ENCODE results near the gene LCAT.
"Not testable (repeated sequence)": the region's sequence is repeated elsewhere in the genome, so short reads cannot be mapped to it uniquely, and the experiment has no call there.

LCAT gene

GRCh38 chr16:67946966-67947558 lies 3.1 kb upstream of the LCAT start:
- no peak for DNase-seq

DNA sequence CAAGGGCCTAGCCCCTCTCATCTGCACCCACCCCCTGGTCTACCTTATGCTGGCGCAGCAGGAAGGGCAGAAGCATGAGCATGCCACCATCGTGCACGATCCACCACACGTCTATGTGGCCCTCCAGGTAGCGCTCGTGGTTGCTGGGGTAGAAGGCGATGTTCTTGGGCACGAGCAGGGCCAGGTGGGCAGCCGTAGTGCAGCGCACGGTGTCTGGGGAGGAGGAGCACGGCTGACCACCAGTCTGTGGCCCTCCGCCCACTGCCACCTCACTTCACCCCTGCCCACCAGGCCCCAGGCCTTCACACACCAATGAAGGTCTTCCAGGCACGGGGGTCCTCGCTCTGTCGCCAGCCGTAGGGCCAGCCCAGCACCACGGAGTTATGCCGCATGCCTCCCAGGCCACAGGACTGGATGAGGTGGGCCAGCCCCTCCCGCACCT lies 2.2 kb upstream of the LCAT start:
- no peak for DNase-seq

GRCh38 chr16:67945392-67945933 lies 1.5 kb upstream of the LCAT start:
- DNase-seq, result no peak

- no peak for DNase-seq
Observed at GRCh38 chr16:67944690-67945391, 921 bp upstream of the LCAT start.

- DNase-seq, result no peak
Observed at GRCh38 chr16:67943256-67943618, 683 bp downstream of the LCAT start.

DNA sequence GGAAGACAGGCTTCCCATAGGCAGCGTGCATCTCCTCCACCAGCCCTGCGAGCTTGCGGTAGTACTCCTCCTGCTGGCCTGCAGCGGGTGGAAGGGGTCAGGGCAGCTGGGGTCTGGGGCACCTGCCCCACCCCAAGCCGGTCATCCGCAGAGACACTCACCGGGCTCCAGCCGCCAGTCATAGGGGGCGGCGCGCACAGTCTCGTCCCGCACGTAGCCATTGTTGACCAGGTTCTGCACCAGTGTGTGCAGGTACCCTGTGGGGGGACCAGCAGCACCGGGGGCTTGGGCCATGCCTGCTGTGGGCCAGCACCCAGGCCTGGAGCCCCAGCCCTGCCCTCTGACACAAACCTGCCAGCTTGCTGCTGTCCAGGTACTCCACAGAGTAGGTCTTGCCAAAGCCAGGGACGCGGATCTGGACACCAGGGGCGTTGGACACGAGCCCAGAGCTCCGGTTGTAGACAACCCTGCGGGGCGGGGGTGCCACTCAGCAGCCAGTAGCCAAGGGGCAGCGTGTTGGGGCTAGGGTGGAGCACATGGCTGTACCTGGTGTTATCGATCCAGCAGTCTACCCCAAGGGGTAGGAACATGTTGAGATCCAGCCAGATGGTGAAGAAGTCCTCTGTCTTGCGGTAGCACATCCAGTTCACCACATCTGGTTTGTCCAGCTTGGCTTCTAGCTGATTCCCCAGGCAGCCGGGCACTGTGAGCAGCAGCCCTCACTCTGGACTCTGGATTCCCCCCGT lies 1.2 kb downstream of the LCAT start:
- DNase-seq, result no peak

GRCh38 chr16:67942200-67942509 lies 1.8 kb downstream of the LCAT start:
- peak; percentile 20 to 45 for DNase-seq

DNA sequence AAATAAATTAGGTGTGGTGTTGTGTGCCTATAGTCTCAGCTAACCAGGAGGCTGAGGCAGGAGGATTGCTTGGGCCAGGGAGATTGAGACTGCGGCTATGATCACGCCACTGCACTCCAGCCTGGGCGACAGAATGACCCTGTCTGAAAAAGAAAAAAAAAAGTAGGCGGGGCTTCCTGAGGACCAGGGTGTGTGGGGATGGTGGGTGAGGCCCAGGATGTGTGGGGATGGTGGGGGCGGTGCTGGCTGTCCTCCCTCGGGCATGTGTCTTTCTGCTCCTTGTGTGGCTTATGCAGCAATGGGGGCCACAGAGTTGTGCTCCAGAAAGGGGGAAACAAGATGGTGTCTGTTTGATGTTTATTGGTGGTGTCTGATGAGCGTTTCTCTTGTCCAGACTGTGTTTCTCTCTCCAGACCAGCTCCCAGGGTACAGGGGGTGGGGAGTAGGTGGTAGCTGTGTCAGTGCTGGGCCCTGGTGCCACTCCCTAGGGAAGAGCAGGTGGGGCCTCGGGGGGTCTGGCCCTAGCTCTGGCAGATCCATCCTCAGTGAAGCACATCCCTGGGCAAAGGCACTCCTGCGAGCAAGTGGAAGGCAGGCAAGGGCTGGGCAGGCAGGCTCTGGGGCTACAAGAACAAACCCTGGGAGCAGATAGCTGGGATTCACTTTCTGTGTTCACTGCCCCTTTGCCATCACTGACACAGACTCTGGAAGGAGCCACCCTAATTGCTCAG lies 2.3 kb downstream of the LCAT start:
- DNase-seq, result no peak

DNA sequence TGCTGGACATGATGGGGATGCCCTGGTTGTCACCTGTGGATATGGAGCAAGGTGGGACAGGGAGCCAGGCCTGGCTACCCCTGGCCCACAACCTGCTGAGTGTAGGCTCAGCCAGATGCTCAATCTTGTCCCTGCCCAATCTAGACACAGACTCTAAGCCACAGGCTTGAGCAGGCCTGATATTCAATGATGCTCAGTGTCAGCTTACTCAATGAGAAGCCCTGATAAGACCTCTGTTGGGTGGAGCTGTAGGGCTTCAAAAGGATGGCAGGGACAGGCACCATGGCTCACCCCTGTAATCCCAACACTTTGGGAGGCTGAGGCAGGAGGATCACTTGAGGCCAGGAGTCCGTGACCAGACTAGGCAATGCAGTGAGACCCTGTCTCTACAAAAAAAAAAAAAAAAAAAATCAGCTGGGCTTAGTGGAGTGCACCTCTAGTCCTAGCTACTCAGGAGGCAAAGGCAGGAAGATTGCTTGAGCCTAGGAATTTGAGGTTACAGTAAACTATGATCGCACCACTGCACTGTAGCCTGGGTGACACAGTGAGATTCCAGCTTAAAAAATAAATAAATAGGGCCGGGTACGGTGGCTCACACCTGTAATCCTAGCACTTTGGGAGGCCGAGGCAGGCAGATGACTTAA lies 3.4 kb downstream of the LCAT start:
- DNase-seq, result no peak

DNA sequence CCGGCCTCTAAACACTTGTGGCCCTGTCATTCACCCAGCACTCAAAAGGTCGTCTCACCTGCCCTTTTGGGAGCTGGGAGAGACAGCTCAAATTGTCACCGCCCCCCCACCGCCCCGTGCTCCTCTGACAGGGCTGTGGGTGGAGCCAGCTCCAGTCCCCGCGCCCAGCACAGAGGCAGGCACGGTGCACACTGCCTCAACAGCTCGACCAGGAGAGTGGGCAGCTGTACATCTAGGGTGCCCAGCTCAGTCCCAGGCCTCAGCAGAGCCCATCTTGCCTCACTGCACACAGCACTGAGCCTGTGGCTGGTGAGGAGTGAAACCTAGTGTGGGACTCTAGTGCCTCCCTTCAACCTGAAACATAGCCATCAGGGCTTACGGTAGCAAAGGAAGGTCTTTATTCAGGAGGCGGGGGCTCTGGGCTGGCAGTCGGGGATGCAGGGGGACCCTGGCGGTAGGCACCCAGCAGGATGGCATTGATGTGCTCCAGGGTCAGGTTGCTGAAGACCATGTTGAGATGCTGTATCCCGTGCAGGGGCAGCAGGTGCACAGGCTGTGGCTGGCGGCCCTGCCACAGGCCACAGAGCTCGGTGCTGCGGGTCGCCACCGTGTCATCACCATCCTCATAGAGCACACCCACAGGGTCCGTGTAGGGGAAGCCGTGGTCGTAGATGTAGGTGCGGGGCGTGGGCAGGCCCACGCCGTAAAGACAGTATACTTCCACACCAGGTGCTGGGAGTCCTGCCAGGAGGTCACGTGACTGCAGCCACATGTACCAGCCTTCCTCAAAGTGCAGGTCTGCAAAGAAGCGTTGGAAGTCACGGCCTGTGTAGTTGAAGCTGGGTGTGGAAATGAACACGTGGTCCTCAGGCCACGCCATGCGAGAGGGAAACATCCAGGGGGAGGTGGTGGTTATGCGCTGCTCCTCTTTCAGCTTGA lies 4.1 kb downstream of the LCAT start:
- peak; percentile 19 to 44 for DNase-seq

DNA sequence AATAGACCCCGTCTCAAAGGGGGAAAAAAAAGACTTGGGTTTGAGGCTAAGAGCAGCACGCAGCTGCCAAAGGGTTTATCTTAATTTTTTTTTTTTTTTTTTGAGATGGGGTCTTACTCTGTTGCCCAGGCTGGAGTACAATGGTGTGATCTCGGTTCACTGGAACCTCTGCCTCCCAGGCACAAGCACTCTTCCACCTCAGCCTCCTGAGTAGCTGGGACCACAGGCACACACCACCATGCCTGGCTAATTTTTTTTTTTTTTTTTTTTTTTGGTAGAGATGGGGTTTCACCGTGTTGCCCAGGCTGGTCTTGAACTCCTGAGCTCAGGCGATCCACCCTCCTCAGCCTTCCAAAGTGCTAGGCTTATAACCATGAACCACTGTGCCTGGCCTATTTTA lies 6.2 kb downstream of the LCAT start:
- not testable (repeated sequence) for DNase-seq

GRCh38 chr16:67936880-67937605 lies 6.9 kb downstream of the LCAT start:
- peak; percentile 81 to 88 for DNase-seq

DNA sequence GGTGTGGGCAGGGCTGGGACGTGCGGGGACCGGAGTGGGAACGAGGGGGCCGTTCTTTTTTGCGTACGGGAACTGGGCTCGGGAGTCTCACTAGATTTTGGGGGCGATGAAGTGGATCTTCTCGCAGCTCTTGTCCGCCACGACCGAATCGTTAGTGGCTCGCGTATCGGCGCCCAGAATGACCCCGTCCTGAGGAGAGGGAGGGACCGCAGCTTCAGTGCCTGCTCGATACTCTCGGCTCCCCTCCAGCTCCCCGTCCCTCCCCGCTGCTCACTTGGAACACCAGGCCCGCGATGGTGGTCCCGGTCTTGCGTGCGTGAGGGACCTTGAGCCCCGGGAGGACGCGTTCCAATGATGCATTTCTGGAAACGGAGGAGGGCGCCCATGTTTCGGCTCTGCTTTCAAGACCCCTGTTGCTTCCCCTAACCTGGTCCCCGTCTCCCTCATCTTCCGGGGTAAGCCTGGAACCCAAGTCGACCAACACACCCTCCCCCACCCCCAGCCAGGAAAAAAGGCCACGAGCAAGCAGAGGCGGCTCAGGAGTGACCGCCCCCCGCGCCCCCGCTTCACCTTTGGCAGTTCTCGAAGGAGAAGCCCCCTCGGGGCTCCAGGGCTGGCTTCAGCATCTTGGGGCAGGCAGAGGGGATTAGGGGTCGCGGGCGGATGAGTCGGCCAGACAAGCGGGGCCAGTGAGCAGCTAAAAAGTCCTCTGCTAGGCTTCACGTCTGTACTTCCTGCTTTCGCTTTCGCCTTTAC lies 7.6 kb downstream of the LCAT start, which contains the start of gene PSMB10:
Gene PSMB10, minus strand, starts transcription at position 727 of the 756 bp plus-strand sequence. Its CDS starts 101 bp downstream, at position 626.
- no peak for DNase-seq

GRCh38 chr16:67935402-67936123 lies 8.4 kb downstream of the LCAT start:
- DNase-seq, result peak; percentile 96 to 98

- DNase-seq, result no peak
Observed at GRCh38 chr16:67935101-67935401, 8.9 kb downstream of the LCAT start.

DNA sequence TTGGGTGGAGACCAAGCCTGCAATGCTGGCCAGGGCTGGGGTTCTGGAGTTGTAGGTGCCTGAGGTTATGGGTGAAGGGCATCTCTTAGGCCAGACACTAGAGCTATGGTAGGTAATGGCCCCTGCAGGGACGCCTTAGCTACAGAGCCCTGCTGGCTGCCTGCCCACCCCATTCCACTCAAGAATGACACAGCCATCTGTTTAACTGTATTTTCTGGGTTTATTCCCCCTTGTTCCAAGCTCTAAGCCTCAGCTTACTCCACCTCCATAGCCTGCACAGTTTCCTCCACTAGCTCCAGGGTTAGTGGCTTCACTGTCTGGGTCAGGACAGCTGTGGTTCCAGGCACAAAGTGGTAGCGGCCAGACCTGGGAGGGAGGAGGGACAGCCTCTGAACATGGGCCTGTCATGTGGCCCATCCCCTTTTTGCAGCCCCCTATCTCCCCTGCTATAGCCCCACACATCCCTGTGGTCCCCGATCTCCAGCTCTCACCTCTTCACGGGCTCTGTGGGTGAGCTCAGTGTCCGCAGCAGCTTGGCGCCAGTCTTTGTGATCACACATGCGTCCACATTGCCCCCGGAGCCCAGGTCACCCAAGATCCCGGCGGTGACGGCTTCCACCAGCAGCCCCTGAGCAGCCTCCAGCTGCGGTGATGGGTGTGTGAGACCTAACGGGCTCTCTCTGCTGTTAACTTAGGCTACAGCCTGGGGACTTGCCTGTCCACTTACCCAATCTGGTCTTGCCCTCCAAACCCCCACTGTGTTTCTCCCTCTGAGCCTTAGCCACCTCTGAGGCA lies 9.4 kb downstream of the LCAT start:
- DNase-seq, result no peak

DNA sequence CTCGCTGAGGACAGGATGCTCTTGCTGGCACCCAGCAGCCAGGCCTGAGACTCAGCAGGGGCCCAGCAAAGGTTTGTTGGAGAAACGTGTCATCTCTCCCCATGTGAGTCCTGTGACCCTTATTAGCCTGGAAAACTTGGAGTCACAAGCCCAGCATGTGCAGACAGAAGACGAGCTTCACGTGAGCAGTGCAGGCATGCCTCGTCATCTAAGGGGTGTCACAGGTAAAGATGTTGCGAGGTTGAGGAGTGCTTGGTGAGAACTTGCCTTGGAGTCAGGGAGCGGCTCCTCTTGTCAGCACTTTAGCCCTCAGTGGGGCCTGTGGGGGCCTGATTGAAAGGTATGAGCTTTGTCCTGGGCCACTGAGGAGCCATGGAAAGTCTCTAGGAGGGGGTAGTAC lies 10.1 kb downstream of the LCAT start:
- DNase-seq, result no peak

DNA sequence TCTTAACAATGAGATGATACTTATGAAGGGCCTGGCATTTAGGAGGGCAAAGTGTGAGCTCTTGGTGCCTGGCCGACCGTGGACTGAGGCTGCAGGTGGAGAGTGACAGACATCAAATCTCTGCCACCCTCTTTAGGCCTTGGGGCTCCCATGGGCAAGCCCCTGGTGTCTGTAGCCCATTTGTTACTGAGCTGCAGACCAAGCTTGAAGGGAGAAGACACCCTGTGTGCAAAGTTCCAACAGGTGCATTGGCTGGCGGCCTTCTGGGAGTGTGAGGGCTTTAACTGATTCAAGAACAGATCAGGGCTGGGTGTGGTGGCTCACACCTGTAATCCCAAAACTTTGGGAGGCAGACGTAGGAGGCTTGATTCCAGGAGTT lies 11.5 kb downstream of the LCAT start:
- DNase-seq, result no peak
